Neural cell (in vitro differentiated cells): ENCODE results near the gene STAC.

Source experiments
- CTCF ChIP-seq: fragments of 450-650 bp; IDR thresholded peaks from 2 replicates; pipeline ENCODE4 v1.5.1; 2014; ENCODE audit warnings: antibody characterized with exemption, mild to moderate bottlenecking, moderate library complexity; ENCODE audit not compliant: poor library complexity, severe bottlenecking
- EZH2 ChIP-seq: fragments of 200-600, 300-800 bp; shearing (Covaris generic), sonication (generic); IDR thresholded peaks from 2 replicates; pipeline ENCODE4 v1.6.1; 2014; ENCODE audit warnings: antibody characterized with exemption, low read length, borderline replicate concordance, mild to moderate bottlenecking; ENCODE audit not compliant: insufficient read depth, poor library complexity, severe bottlenecking
- POLR2AphosphoS5 ChIP-seq: IDR thresholded peaks from 2 replicates; pipeline ENCODE4 v1.6.1; 2012
- TAF1 ChIP-seq: IDR thresholded peaks from 2 replicates; pipeline ENCODE4 v1.6.1; 2012; ENCODE audit warnings: low read depth

GRCh38 chr3:36447061-36447460 is 66.8 kb downstream of the STAC start:
- TF ChIP-seq CTCF: no peak
- no peak for TF ChIP-seq EZH2
- TF ChIP-seq TAF1: no peak
- TF ChIP-seq POLR2AphosphoS5: no peak
